HFF-Myc (cell line): ENCODE measurements around the gene SFN.
"Not testable (repeated sequence)": the region's sequence is repeated elsewhere in the genome, so short reads cannot be mapped to it uniquely, and the experiment has no call there.

Experiments
- DNase-seq: peaks from one replicate; pipeline ENCODE4 v3.0.0-alpha.2; 2011; ENCODE audit warnings: low read depth; ENCODE audit errors: extremely low read depth
- H3K4me3 ChIP-seq: replicated peaks from 2 replicates; pipeline ENCODE4 v1.5.1; 2011; ENCODE audit warnings: low read depth, mild to moderate bottlenecking, control low read depth, low read length
- CTCF ChIP-seq: IDR thresholded peaks from 2 replicates; pipeline ENCODE4 v1.5.1; 2012; ENCODE audit warnings: mild to moderate bottlenecking, low read depth, low read length, control low read depth; ENCODE audit errors: missing control alignments

SFN gene

DNA sequence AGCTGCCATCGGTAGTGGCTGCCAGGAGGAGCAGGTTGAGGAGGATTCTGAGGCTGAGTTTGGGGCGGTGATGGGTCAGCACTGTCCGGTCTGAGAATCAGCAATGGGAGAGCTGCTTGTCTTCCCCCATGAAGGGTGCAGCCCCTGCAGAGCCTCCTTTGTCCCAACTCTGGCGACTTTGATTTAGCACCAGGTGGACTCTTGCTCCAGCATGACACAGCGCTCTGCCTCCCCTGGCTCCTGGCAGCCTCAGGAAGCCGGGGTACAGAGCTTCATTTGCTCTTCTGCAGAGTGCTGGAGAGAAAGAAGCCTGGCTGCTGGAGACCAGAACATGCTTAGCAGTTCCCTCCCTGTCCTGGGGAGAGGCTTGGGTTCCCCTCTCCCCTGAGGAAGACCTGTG, 23.2 kb upstream of the SFN start:
- H3K4me3 ChIP-seq, result no peak overlapping the region

GRCh38 chr1:26844424-26845196, 18.3 kb upstream of the SFN start:
- no peak for TF ChIP-seq CTCF
- H3K4me3 ChIP-seq, result no peak overlapping the region
- DNase-seq, result no peak

More for the DNA sequence above, 23.2 kb upstream of the SFN start:
- DNase-seq, result no peak
- TF ChIP-seq CTCF, result no peak

- DNase-seq, H3K4me3 ChIP-seq: not testable (repeated sequence)
Observed at GRCh38 chr1:26847826-26848225, 15.1 kb upstream of the SFN start.

- DNase-seq, result no peak
- no peak for TF ChIP-seq CTCF
Observed at GRCh38 chr1:26848499-26848898, 14.4 kb upstream of the SFN start.

DNA sequence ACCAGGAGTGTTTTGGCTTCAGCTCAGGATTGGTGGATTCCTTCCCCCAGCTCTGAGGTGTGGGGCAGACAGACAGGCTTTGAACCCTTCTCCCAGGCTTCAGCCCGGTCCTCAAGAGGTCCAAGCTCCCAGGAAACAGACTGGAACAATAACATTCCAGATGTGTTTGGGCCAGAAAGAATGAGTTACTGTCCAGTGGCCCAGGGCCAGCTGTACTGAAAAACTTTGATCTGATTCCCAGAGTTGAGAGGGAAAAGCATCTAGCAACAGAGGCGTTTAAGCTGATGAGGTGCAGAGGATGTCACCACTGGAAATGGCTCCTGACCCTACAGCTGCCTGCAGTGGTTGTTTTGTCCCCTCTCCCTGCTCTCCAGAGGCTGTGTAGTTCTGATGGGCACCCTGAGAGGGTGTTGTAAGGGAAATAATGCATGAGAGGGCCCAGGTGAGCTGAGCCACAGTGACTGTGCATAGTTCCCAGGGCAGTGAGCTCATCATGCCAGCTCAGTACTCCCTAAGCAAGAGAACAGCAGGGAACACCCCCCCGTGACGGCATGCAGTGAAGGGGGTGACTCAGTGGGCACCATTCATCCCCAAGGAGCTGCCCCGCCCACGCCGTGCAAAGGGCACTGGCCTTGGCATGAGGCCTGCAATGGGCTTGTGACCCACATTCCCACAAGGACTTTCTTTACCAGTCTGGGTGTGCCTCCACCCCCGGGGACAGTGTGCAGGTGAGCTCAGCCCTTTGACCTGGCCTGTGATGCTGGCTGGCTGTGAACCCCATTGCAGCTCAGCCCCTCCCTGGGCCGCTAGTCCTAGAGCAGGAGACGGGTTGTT, 13.8 kb upstream of the SFN start:
- TF ChIP-seq CTCF, result no peak
- no peak overlapping the region for H3K4me3 ChIP-seq
- DNase-seq, result no peak

More at GRCh38 chr1:26848499-26848898, 14.4 kb upstream of the SFN start:
- no peak overlapping the region for H3K4me3 ChIP-seq

GRCh38 chr1:26851106-26851684, 11.8 kb upstream of the SFN start:
- no peak for DNase-seq
- TF ChIP-seq CTCF, result peak; percentile 27
- H3K4me3 ChIP-seq, result no peak overlapping the region

GRCh38 chr1:26852701-26853100, 10.2 kb upstream of the SFN start:
- no peak for TF ChIP-seq CTCF
- DNase-seq, result no peak
- no peak overlapping the region for H3K4me3 ChIP-seq
